Lower lobe of right lung (tissue), 2 donors: Measurements from ENCODE around the gene YAP1. TPM values are rescaled to one million over a fixed set of nuclear protein-coding genes. Genes with fewer than 3 reads are reported as not detected.

Source experiments
- ATAC-seq, 2 donors: fragments of 200-7000 bp; cut with Tn5 transposase; one replicate each; pipeline ENCODE4 v1.9.1; 2020 to 2022; ENCODE audit warnings: mild to moderate bottlenecking in 2 of 2, moderate library complexity in 2 of 2
- DNase-seq: peaks from one replicate; pipeline ENCODE4 v3.0.0-alpha.2; 2020
- H3K27ac ChIP-seq: fragments of 200-600 bp; one replicate; pipeline ENCODE4 v1.8.0; 2022
- H3K27me3 ChIP-seq: fragments of 200-600 bp; one replicate; pipeline ENCODE4 v1.8.0; 2022; ENCODE audit warnings: low read depth
- H3K36me3 ChIP-seq: fragments of 200-600 bp; one replicate; pipeline ENCODE4 v1.8.0; 2022; ENCODE audit warnings: mild to moderate bottlenecking
- H3K4me1 ChIP-seq: fragments of 200-600 bp; one replicate; pipeline ENCODE4 v1.8.0; 2022
- H3K4me3 ChIP-seq: fragments of 200-600 bp; one replicate; pipeline ENCODE4 v1.8.0; 2022; ENCODE audit warnings: mild to moderate bottlenecking
- H3K9me3 ChIP-seq: fragments of 200-600 bp; one replicate; pipeline ENCODE4 v1.8.0; 2022
- intact Hi-C: fragments of 100-400 bp; cut with DNase I; formaldehyde crosslinking; loops from one replicate; pipeline ENCODE4 v1.11.0; 2022
- total RNA-seq: library from RNA; stranded (reverse); fragmentation: NEBNext Ultra II Directional; extraction: Animal tissue kit (Norgen Biotek cat#: 25700); gene quantifications from one replicate; pipeline ENCODE4 v1.2.1, GENCODE V29; 2021
- TF ChIP-seq, protein P1 (sequence below): fragments of 200-600 bp; IDR thresholded peaks from one replicate; pipeline ENCODE4 v1.8.0; 2022; ENCODE audit warnings: antibody characterized with exemption, mild to moderate bottlenecking
- donor health status: DM: no; HTN: yes; CAD: no; lungs with severe emphysema.

Gene YAP1
- total RNA-seq, 1 donor from 2014 or later: 105 TPM

- DNase-seq: no peak
- Histone ChIP-seq H3K4me3 (no peak overlapping the region), H3K27ac (no peak overlapping the region), H3K4me1 (no peaks in the 10 kb centered on the region), H3K9me3 (no peaks in the 10 kb centered on the region), H3K36me3 (no peaks in the 10 kb centered on the region), H3K27me3 (no peaks in the 10 kb centered on the region)
- ATAC-seq: no peak
- intact Hi-C loops: no loop called here
- TF ChIP-seq, protein P1, sequence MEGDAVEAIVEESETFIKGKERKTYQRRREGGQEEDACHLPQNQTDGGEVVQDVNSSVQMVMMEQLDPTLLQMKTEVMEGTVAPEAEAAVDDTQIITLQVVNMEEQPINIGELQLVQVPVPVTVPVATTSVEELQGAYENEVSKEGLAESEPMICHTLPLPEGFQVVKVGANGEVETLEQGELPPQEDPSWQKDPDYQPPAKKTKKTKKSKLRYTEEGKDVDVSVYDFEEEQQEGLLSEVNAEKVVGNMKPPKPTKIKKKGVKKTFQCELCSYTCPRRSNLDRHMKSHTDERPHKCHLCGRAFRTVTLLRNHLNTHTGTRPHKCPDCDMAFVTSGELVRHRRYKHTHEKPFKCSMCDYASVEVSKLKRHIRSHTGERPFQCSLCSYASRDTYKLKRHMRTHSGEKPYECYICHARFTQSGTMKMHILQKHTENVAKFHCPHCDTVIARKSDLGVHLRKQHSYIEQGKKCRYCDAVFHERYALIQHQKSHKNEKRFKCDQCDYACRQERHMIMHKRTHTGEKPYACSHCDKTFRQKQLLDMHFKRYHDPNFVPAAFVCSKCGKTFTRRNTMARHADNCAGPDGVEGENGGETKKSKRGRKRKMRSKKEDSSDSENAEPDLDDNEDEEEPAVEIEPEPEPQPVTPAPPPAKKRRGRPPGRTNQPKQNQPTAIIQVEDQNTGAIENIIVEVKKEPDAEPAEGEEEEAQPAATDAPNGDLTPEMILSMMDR: no peak
Measured at GRCh38 chr11:102097186-102097585, 13.1 kb upstream of the YAP1 start.

GRCh38 chr11:102099755-102100154 lies 10.5 kb upstream of the YAP1 start:
- H3K36me3 ChIP-seq: no peaks in the 10 kb centered on the region
- TF ChIP-seq, protein P1: no peak
- H3K27me3 ChIP-seq: no peaks in the 10 kb centered on the region
- H3K4me1 ChIP-seq: no peaks in the 10 kb centered on the region
- intact Hi-C loops: no loop called here
- H3K9me3 ChIP-seq: no peaks in the 10 kb centered on the region
- H3K4me3 ChIP-seq: no peak overlapping the region
- H3K27ac ChIP-seq: no peak overlapping the region
- ATAC-seq (no peak), DNase-seq (no peak)

DNA sequence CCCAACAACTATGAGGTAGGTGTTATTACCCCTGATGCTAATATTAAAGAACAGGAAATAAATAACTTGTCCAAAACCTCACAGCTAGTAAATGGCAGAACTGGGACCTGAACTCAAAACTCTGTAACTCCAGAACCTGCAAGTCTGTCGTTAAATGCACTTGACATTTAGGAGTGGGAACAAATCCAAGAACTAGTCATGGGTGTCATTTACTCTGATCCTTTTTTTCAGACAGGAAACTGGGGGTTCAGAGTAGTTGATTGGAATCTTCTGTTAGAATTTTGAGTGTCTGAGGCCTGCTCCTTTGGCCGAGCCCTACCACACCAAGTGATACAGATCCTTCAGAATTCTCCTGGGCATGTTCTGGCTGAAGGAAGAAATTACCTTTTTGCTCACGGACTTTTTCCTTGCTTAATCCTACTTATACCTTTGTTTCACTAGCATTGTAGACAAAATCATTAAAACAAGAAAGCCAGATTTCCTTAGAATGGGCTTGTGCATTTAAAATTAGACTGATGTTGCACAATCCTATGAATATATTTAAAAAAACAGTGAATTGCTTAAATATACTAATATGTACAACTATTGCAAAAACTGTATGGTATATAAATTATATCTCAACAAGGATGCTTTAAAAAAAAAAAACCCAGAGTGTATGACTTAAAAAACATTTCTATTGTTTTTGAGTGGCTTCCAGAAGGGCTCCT lies 1.4 kb upstream of the YAP1 start:
- H3K27me3 ChIP-seq: no peaks in the 10 kb centered on the region
- peak overlapping the region; percentile 96 for H3K27ac ChIP-seq
- H3K36me3 ChIP-seq: no peaks in the 10 kb centered on the region
- H3K4me1 ChIP-seq: peaks cover 22% of the 10 kb centered on the region
- TF ChIP-seq, protein P1: no peak
- intact Hi-C loops: no loop called here
- H3K4me3 ChIP-seq: peak overlapping the region; percentile 82
- H3K9me3 ChIP-seq: no peaks in the 10 kb centered on the region
- DNase-seq (no peak), ATAC-seq (no peak)

DNA sequence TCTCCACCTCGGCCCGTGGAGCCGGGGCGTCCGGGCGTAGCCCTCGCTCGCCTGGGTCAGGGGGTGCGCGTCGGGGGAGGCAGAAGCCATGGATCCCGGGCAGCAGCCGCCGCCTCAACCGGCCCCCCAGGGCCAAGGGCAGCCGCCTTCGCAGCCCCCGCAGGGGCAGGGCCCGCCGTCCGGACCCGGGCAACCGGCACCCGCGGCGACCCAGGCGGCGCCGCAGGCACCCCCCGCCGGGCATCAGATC lies 439 bp downstream of the YAP1 start:
- H3K36me3 ChIP-seq: peaks cover 13% of the 10 kb centered on the region
- no peaks in the 10 kb centered on the region for H3K9me3 ChIP-seq
- H3K4me3 ChIP-seq: peak overlapping the region; percentile 82
- H3K27me3 ChIP-seq: no peaks in the 10 kb centered on the region
- TF ChIP-seq, protein P1: no peak
- ATAC-seq (no peak), DNase-seq (no peak)
- intact Hi-C loops: no loop called here
- peaks cover 33% of the 10 kb centered on the region for H3K4me1 ChIP-seq
- peak overlapping the region; percentile 96 for H3K27ac ChIP-seq

GRCh38 chr11:102111011-102111786 lies 952 bp downstream of the YAP1 start:
- Histone ChIP-seq H3K9me3 (no peaks in the 10 kb centered on the region), H3K4me3 (peak overlapping the region; percentile 82), H3K27me3 (no peaks in the 10 kb centered on the region), H3K27ac (peak overlapping the region; percentile 96), H3K4me1 (peaks cover 38% of the 10 kb centered on the region), H3K36me3 (peaks cover 16% of the 10 kb centered on the region)
- peak; percentile 77 to 83 for ATAC-seq
- intact Hi-C loops: no loop called here
- peak; percentile 85 for DNase-seq
- TF ChIP-seq, protein P1: peak; percentile 6
